ENCODE results near the gene DHRS11.

The DHRS11 gene

DNA sequence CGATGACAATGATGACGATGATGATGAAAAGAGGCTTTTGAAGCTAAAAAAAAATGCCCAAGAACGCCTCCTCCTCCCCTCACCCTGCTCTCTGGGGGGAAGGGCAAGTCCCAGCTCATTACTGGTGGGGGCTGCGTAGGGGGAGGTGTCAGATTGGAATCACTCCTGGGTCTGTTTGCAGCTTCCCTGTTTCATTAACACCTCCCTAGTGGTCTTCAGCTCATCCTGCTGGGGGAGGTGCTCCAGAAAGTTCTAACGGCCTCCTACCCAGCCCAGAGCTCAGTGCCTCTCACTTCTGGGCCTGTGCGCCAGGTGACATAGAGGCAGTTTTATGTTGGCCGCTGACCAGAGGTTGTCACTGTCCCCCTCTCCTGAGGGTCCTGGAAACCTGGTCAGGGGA, 22.4 kb downstream of the DHRS11 start:
- no peak for DNase-seq (ENCODE audit: low read depth)

- DNase-seq (ENCODE audit: low read depth), result no peak
Observed at GRCh38 chr17:36614933-36615332, 23.3 kb downstream of the DHRS11 start.

DNA sequence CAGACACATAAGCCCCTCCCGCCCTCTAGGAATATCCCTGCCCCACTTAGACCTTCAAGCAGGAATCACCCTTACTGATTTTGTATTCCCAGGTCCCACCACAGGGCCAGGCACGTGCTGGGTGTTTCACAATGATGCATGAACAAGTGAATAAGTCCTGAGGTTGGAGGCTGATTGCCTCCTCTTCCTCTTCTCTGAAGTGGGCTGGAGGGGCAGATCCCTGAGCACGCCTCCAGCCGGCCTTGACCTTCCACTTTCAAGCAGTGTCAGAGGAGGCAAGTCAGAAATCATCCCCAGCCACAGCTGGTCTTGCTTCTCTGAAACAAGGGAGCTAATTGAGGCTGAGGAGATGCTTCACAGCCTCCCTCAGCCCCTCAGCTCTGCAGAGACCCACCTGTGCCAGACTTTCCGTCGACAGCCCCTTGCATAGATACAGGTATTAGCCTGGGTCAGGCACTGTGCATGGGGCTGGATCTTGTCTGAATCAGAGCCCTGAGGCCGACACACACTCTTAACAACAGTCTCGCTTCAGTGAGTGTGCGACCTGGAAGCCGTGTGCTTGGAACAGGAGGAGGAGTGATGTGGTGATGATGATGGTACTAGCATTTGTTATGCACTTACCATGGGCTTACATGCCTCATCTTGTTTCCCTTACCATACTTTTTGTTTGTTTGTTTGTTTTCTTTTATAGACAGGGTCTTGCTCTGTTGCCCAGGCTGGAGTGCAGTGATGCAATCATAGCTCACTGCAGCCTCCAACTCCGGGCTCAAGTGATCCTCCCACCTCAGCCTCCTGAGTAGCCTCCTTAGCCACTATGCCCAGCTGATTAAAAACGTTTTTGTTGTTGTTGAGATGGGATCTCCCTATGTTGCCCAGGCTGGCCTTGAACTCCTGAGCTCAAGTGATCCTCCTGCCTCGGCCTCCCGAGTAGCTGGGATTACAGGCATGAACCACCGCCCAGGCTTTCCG, 24.7 kb downstream of the DHRS11 start:
- no peak for DNase-seq (ENCODE audit: low read depth)

DNA sequence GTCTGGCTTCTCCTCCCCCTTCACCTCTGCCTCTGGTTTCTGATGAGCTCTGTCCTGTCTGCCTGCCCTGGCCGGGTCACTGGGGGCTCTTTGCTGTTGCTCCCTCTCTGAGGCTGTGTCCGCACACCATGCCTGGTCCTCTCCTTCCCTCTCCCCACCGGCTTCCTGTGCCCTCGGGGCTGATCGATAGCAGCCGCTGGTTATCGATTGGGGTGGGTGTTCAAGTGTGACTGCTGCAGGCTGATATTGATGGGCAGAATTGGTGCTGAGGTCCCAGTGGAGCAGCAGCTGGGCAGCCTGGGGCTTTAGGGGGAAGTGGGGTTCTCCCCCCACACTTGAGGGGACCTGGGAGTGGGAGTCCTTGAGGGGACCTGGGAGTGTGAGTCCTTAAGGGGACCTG, 26.1 kb downstream of the DHRS11 start:
- DNase-seq (ENCODE audit: low read depth), result no peak

DNA sequence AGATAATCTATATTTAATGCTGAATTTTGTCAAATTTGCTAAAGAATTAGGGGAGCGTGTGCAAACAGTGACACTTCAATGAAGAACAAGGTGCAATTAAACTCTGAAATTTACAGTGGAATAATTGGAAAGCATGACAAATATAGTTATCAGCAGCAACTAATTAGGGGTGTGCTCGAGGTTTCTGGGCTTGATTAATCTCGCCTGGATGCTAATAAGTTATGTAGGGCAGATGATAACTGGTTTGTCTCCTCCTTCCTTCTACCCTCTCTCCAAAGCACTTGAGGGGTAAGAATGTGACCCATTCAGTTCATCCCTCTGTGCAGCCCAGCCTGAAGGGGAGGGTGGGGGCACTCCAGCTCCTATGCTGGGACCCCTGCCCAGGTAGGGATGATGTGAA, 31.6 kb downstream of the DHRS11 start:
- DNase-seq (ENCODE audit: low read depth), result no peak

DNA sequence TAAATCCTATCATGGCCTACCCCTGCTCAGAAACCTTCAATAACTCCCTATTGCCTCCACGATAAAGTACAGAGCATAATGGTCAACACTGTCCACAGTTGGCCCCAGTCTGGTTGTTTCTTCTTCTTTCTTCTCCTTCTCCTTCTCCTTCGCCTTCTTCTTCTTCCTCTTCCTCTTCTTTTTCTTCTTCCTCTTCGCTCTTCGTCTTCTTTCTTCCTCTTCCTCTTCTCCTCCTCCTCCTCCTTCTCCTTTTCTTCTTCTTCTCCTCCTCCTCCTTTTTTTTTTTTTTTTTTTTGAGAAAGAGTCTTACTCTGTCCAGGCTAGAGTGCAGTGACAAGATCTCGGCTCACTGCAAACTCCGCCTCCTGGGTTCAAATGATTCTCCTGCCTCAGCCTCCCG, 33.5 kb downstream of the DHRS11 start:
- DNase-seq (ENCODE audit: low read depth), result no peak

GRCh38 chr17:36627101-36627500, 35.4 kb downstream of the DHRS11 start:
- no peak for DNase-seq (ENCODE audit: low read depth)

GRCh38 chr17:36628576-36628975, 36.9 kb downstream of the DHRS11 start:
- DNase-seq (ENCODE audit: low read depth), result no peak

DNA sequence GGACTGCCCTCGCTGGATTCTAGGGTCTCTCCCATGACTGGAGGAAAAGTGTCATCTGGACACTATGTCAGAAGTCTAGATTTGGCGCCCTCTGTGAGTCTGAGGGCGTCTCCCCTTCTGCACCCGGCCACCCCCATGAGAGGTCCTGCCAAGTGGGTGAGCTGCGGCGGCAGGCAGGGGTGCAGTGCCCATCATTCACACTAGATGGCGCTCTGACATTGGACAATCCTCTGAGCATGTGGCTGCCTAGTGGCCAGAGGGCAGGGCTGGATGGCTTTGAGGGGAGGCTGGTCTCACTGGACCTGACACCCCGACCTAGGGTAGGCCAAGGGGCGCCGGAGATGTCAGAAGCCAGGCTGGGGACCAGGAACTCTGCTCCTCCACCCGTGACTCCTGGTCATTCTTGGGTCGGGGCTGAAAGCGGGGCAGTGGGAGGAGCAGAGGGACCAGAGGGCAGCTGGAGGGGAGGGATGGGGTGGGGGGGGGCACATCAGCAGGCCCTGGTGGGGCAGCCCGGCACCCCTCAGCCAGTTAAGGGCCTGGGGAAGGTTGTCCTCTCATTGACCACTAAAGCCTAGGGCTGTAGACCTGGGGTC, 37.7 kb downstream of the DHRS11 start:
- peak; percentile 77 for DNase-seq (ENCODE audit: low read depth)

GRCh38 chr17:36629970-36630502, 38.4 kb downstream of the DHRS11 start:
- DNase-seq (ENCODE audit: low read depth), result no peak

- no peak for DNase-seq (ENCODE audit: low read depth)
Observed at GRCh38 chr17:36631022-36631421, 39.3 kb downstream of the DHRS11 start.

GRCh38 chr17:36632916-36633771, 41.5 kb downstream of the DHRS11 start:
- no peak for DNase-seq (ENCODE audit: low read depth)

DNA sequence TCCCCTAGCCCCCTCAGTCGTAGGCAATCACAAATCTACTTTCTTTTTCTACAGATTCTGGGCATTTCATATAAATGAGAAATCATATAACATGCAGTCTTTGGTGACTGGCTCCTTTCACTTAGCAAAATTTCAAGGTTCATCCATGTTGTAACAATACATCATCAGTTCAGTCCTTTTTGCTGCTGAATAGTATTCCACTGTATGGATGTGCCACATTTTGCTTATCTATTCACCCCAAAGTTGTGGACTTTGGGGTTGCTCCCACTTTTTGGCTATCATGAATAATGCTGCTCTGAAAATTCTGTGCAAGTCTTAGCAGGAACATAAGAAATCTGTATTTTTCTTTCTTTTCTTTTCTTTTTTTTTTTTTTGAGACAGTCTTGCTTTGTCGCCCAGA, 48.7 kb downstream of the DHRS11 start:
- DNase-seq (ENCODE audit: low read depth), result no peak

DNA sequence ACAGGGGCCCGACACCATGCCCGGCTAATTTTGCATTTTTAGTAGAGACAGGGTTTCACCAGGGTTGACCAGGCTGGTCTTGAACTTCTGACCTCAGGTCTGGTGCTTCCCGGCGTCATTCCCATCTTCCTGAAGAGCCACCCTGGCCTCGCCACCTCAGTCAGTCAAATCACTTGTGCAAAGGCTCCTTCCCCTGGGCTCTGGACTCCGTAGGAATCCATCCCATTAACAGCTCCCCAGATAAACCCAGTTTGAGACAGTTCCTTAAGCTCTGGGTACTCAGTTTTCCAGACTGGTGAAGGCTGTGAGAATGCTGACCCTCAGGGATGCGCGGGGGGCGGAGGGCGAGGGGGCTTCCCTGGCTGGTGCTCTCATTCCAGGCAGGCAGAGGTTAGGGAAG, 49.2 kb downstream of the DHRS11 start:
- DNase-seq (ENCODE audit: low read depth), result no peak

GRCh38 chr17:36641331-36641876, 49.7 kb downstream of the DHRS11 start:
- no peak for DNase-seq (ENCODE audit: low read depth)

DNA sequence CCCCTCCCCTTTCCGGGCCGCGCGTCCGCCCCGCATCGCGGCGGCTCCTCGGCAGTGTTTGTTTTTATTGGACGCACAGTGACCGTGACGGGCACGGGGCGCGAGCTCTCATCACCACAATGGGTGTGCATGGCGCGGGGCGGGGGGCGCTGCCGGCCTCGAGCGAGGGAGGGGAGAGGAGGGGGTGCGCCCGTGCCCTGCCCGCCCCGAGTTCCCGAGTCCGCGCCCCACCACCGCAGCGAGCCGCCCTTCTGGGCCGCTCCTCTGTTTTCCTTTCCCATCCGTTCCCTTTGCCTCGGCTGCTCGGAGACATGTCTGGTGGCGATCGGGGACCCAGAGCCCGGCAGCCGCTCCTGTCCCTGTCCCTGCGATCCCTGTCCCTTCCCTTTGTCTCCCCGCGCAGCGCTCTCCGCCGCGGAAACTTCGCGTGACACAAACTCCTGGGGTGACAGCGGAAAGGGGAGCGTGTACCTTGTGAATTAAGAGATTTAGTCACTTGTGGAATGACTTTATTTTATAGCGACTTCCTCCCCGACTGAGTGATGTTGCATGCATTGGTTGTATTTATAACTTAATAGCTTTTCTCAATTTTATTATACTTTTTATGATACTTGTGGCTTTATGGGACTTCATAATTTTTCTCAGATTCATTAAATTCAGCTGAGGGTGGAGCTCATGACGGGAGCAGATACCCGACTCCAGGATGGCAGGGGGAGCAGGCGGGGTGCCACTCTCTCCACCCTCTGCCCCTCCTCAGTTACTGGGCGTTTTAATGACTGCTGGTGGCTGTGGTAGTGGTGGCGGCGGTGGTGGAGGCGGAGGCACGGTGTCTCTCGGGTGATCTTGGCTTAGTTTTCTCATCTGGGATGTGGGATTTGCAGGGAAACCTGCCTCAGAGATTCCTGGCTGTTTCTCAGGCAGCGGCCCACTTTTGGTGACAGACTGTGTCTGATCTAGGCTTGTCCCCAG, 50.5 kb downstream of the DHRS11 start:
- no peak for DNase-seq (ENCODE audit: low read depth)

DNA sequence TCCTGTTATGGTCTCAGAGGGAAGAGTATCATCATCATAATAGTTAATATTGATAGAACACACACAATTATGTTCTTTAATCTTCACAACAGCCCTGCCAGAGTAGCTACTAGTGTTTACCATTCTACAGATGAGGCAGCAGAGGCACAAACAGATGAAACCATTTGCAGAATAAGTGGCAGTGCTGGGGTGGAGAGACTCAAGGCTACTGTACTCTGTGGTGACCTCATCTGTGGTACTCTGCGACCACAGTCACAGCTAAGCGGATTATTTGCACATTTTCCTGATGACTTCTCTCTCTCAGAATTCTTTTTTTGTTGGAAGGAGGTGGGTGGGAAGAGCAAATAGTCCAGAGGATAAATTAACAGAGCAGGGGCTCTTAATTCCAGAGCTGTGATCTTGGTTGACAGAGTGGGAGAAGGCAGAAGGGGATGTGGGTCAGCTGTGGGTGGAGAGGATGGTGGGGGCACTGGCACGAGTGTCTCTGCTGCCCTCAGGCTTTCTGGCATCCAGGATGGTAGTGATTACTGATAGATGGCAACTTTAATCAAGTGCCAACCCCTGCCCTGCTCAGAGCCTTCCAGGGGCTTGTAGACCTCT, 51.5 kb downstream of the DHRS11 start:
- DNase-seq (ENCODE audit: low read depth), result no peak

DNA sequence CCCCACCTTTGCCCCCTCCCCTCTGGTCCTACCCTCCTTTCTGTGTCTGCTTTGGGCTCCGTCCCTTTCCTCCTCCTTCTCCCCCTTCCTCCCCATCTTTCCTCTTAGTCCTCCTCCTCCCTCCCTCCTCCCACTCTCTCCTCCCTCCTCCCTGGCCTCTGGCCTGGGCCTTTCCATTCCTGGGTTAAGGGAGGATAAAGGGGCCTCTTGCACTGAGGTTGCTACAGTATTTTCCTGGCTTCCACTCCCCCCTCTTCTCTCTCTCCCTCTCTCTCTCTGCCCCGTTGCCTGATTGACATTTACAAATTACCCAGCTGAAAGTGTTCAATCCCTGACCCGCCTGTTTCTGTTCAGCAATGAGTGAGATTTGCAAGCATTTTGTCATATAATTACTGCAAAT, 53.7 kb downstream of the DHRS11 start:
- DNase-seq (ENCODE audit: low read depth), result no peak

GRCh38 chr17:36647636-36648035, 56.0 kb downstream of the DHRS11 start:
- DNase-seq (ENCODE audit: low read depth), result no peak

GRCh38 chr17:36650096-36650775, 58.6 kb downstream of the DHRS11 start:
- no peak for DNase-seq (ENCODE audit: low read depth)
